Thyroid gland (tissue), 4 donors: ENCODE data around the gene SMIM24. TPM values are rescaled to one million over a fixed set of nuclear protein-coding genes. Genes with fewer than 3 reads are reported as not detected.

Experiments used
- DNase-seq, 2 donors: peaks; one replicate each; pipeline ENCODE4 v3.0.0-alpha.2; 2019
- H3K27ac ChIP-seq, 3 donors: fragments of 200-600 bp; sonication (generic); 1 replicate in 2 of 3; 2 replicates in 1 of 3; pipeline ENCODE4 v1.5.1; 2016 to 2019; ENCODE audit warnings: mild to moderate bottlenecking in 1 of 3, moderate library complexity in 1 of 3
- H3K27me3 ChIP-seq: fragments of 200-600 bp; sonication (generic); one replicate; pipeline ENCODE4 v1.5.1; 2019
- H3K36me3 ChIP-seq, 2 donors: fragments of 200-600 bp; sonication (generic); one replicate each; pipeline ENCODE4 v1.5.1; 2016 to 2019
- H3K4me1 ChIP-seq, 2 donors: fragments of 200-600 bp; sonication (generic); one replicate each; pipeline ENCODE4 v1.5.1; 2017 to 2019
- H3K4me3 ChIP-seq, 3 donors: fragments of 200-600 bp; sonication (generic); replicated peaks in 1 of 3; 1 replicate in 2 of 3; 2 replicates in 1 of 3; pipeline ENCODE4 v1.5.1; 2016; ENCODE audit warnings: mild to moderate bottlenecking in 1 of 3
- H3K9me3 ChIP-seq: fragments of 200-600 bp; sonication (generic); one replicate; pipeline ENCODE4 v1.5.1; 2017
- POLR2A ChIP-seq, 2 donors: fragments of 450-650 bp; IDR thresholded peaks; one replicate each; pipeline ENCODE4 v1.6.1; 2017; ENCODE audit warnings: antibody characterized with exemption in 2 of 2, mild to moderate bottlenecking in 2 of 2, moderate library complexity in 1 of 2
- WGBS, 2 donors: methylation state at CpG; one replicate each; pipeline ENCODE4 v1.1.5; 2017; 5-methylcytosine and 5-hydroxymethylcytosine counted together
- intact Hi-C: fragments of 100-400 bp; cut with DNase I; formaldehyde crosslinking; loops from one replicate; pipeline ENCODE4 v1.15.1; 2023
- total RNA-seq, 4 donors: library from RNA; depleted of rRNA; stranded (reverse); fragments of >200 nt; gene quantifications; one replicate each; pipeline ENCODE4 v1.2.3, GENCODE V29; 2016
- TF ChIP-seq, protein P1 (sequence below), 6 experiments: fragments of 200-600 bp in 3 of 6; fragments of 450-650 bp in 3 of 6; sonication (generic) in 3 of 6; IDR thresholded peaks; one replicate each; pipeline ENCODE4 v1.5.1; 2016 to 2019; ENCODE audit warnings: antibody characterized with exemption in 6 of 6, mild to moderate bottlenecking in 2 of 6, inconsistent platforms in 1 of 6, moderate library complexity in 1 of 6

Gene SMIM24
- total RNA-seq, 4 donors from 2014 or later = not detected

- peaks cover 25 to 35% of the 10 kb centered on the region in 2 donors for H3K36me3 ChIP-seq
Measured at GRCh38 chr19:3492919-3493318, 12.6 kb upstream of the SMIM24 start.

GRCh38 chr19:3492131-3492839 is 12.0 kb upstream of the SMIM24 start:
- H3K36me3 ChIP-seq = peaks cover 25 to 35% of the 10 kb centered on the region in 2 donors
- TF ChIP-seq, protein P1, sequence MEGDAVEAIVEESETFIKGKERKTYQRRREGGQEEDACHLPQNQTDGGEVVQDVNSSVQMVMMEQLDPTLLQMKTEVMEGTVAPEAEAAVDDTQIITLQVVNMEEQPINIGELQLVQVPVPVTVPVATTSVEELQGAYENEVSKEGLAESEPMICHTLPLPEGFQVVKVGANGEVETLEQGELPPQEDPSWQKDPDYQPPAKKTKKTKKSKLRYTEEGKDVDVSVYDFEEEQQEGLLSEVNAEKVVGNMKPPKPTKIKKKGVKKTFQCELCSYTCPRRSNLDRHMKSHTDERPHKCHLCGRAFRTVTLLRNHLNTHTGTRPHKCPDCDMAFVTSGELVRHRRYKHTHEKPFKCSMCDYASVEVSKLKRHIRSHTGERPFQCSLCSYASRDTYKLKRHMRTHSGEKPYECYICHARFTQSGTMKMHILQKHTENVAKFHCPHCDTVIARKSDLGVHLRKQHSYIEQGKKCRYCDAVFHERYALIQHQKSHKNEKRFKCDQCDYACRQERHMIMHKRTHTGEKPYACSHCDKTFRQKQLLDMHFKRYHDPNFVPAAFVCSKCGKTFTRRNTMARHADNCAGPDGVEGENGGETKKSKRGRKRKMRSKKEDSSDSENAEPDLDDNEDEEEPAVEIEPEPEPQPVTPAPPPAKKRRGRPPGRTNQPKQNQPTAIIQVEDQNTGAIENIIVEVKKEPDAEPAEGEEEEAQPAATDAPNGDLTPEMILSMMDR (IDR thresholded peaks at IDR 0.05) = no peak
- no peak for TF ChIP-seq POLR2A (IDR thresholded peaks at IDR 0.05)
- no peak overlapping the region for H3K27ac ChIP-seq
- no peak overlapping the region for H3K4me3 ChIP-seq
- intact Hi-C loops = no loop called here
- no peaks in the 10 kb centered on the region for H3K27me3 ChIP-seq
- no peaks in the 10 kb centered on the region for H3K4me1 ChIP-seq
- H3K9me3 ChIP-seq = no peaks in the 10 kb centered on the region
- no peak for DNase-seq
- 94 to 95% methylated on average over 23 of the region's 45 CpGs for WGBS, 2 donors

More at GRCh38 chr19:3492919-3493318, 12.6 kb upstream of the SMIM24 start:
- no peaks in the 10 kb centered on the region for H3K4me1 ChIP-seq
- intact Hi-C loops = no loop called here
- H3K27ac ChIP-seq = no peak overlapping the region
- 94 to 95% methylated on average over 16 of the region's 16 CpGs for WGBS, 2 donors
- TF ChIP-seq POLR2A (IDR thresholded peaks at IDR 0.05) = no peak
- H3K4me3 ChIP-seq = no peak overlapping the region
- H3K9me3 ChIP-seq = no peaks in the 10 kb centered on the region
- no peak for DNase-seq
- no peaks in the 10 kb centered on the region for H3K27me3 ChIP-seq

DNA sequence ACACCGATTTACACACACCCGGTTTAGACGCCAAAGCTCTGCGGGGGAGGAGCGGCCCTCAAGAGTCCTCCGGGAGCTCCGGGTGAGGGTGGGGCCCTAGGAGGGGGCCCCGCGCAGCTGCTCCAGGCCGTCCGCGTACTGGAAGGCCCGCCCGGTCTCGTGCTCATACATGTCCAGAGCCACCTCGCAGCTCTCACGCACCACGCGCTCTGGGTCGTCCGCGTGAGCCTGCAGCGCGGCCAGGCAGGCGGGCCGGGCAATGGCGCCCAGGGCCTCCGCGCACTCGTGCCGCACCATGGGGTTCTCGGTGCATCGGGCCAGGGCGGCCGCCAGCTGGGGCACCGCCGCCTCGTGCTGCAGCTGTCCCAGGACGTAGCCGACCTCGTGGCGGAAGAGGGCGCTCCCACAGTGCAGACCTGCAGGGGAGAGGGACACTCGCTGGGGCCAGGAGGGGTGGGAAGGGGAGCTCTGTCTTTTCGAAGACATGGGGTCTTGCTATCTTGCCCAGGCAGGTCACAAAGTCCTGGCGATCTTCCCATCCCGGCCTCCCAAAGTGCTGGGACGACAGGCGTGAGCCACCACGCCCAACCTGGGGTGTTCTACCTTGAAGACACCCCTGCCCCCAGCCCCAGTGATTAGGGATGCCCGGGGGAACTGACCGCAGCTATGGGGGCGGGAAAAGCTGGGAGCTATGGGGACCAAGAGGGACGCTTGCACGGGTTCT is 11.2 kb upstream of the SMIM24 start:
- TF ChIP-seq, protein P1 (IDR thresholded peaks at IDR 0.05) = no peak
- no peak for TF ChIP-seq POLR2A (IDR thresholded peaks at IDR 0.05)
- intact Hi-C loops = no loop called here
- DNase-seq = no peak
- H3K27ac ChIP-seq = no peak overlapping the region
- no peaks in the 10 kb centered on the region for H3K27me3 ChIP-seq
- H3K4me3 ChIP-seq = no peak overlapping the region
- 91 to 94% methylated on average over 17 to 49 of the region's 55 CpGs for WGBS, 2 donors
- no peaks in the 10 kb centered on the region for H3K9me3 ChIP-seq
- H3K4me1 ChIP-seq = no peaks in the 10 kb centered on the region
- peaks cover 25 to 34% of the 10 kb centered on the region in 2 donors for H3K36me3 ChIP-seq

- intact Hi-C loops = no loop called here
- no peaks in the 10 kb centered on the region for H3K9me3 ChIP-seq
- no peaks in the 10 kb centered on the region for H3K27me3 ChIP-seq
- 81 to 83% methylated on average over 10 to 26 of the region's 33 CpGs for WGBS, 2 donors
- H3K4me1 ChIP-seq = no peaks in the 10 kb centered on the region
- H3K36me3 ChIP-seq = no peaks in the 10 kb centered on the region
- H3K4me3 ChIP-seq = no peak within 1 kb of the TSS
- TF ChIP-seq, protein P1 (IDR thresholded peaks at IDR 0.05) = no peak
- TF ChIP-seq POLR2A (IDR thresholded peaks at IDR 0.05) = no peak
- no peak for DNase-seq
- no peak within 1 kb of the TSS for H3K27ac ChIP-seq
Measured at GRCh38 chr19:3483226-3483628, 2.9 kb upstream of the SMIM24 start, which contains the start of gene SMIM44. Gene SMIM44 (minus strand): TSS chr19:3483441. CDS start chr19:3483403, 38 bp downstream.

- H3K9me3 ChIP-seq = no peaks in the 10 kb centered on the region
- 51 to 62% methylated on average over 12 to 26 of the region's 49 CpGs for WGBS, 2 donors
Measured at GRCh38 chr19:3482507-3483225, 2.3 kb upstream of the SMIM24 start.

More at GRCh38 chr19:3482507-3483225, 2.3 kb upstream of the SMIM24 start:
- intact Hi-C loops = no loop called here
- no peaks in the 10 kb centered on the region for H3K27me3 ChIP-seq
- no peak overlapping the region for H3K27ac ChIP-seq
- H3K36me3 ChIP-seq = no peaks in the 10 kb centered on the region
- no peak overlapping the region for H3K4me3 ChIP-seq
- no peak for TF ChIP-seq POLR2A (IDR thresholded peaks at IDR 0.05)
- no peaks in the 10 kb centered on the region for H3K4me1 ChIP-seq
- DNase-seq = no peak
